Fibroblast of lung (primary cell): Measurements from ENCODE around the gene C22orf23.

Experiments
- CTCF ChIP-seq, 2 donors: IDR thresholded peaks in 1 of 2; conservative IDR thresholded peaks in 1 of 2; 1 replicate in 1 of 2; 2 replicates in 1 of 2; pipeline ENCODE4 v1.5.1; 2011 to 2012; ENCODE audit warnings: low read length in 2 of 2, control low read depth in 1 of 2, inconsistent platforms in 1 of 2, low read depth in 1 of 2, mild to moderate bottlenecking in 1 of 2
- EZH2 ChIP-seq: IDR thresholded peaks from 2 replicates; pipeline ENCODE4 v1.5.1; 2012; ENCODE audit warnings: low read length, control low read depth, mild to moderate bottlenecking; ENCODE audit errors: missing control alignments

- TF ChIP-seq EZH2 (no peak), CTCF (conservative IDR thresholded peaks at IDR 0.05 in 1 of 2, IDR thresholded peaks at IDR 0.05 in 1 of 2; ENCODE audit: low read depth in 1 of 2, low read length in 2 of 2) (no peak)
These were observed 41.2 kb downstream of the C22orf23 start for GRCh38 chr22:37912171-37912570.
